Measurements from ENCODE around the gene MAP3K6.
A peak's percentile ranks its signal among the peaks of the same experiment; 100 is the strongest.

MAP3K6 gene

DNA sequence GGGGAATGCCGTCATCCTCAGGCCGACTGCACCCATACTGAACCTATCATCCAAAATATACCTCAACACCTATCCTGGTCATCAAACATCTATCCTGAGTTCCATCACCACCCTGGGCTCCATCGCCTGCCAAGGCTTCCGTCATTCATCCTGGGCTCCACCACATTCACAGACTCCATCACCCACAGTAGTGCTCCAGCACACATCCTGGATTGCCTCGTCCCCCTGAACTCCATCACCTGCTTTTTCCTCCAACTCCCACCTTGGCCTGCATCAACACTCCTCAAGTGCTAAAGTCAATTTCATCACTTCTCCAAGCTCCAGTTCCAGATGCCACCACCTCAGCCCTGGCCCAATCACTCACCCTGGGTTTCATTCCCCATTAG lies 7.8 kb downstream of the MAP3K6 start:
- no peak overlapping the region for H3K4me3 ChIP-seq (ENCODE audit: low read depth, low read length)
- DNase-seq (ENCODE audit: low read depth) = no peak
- no peak for TF ChIP-seq CTCF (IDR thresholded peaks at IDR 0.05; ENCODE audit: insufficient read depth, low read depth, low read length, missing control alignments)

GRCh38 chr1:27358038-27358927 lies 8.5 kb downstream of the MAP3K6 start:
- no peak for DNase-seq (ENCODE audit: low read depth)
- no peak for TF ChIP-seq CTCF (IDR thresholded peaks at IDR 0.05; ENCODE audit: insufficient read depth, low read depth, low read length, missing control alignments)
- no peak overlapping the region for H3K4me3 ChIP-seq (ENCODE audit: low read depth, low read length)

- DNase-seq (ENCODE audit: low read depth) = peak; percentile 77
- H3K4me3 ChIP-seq (ENCODE audit: low read depth, low read length) = no peak overlapping the region
- TF ChIP-seq CTCF (IDR thresholded peaks at IDR 0.05; ENCODE audit: insufficient read depth, low read depth, low read length, missing control alignments) = peak; percentile 94
Observed at GRCh38 chr1:27357281-27358037, 9.3 kb downstream of the MAP3K6 start.

DNA sequence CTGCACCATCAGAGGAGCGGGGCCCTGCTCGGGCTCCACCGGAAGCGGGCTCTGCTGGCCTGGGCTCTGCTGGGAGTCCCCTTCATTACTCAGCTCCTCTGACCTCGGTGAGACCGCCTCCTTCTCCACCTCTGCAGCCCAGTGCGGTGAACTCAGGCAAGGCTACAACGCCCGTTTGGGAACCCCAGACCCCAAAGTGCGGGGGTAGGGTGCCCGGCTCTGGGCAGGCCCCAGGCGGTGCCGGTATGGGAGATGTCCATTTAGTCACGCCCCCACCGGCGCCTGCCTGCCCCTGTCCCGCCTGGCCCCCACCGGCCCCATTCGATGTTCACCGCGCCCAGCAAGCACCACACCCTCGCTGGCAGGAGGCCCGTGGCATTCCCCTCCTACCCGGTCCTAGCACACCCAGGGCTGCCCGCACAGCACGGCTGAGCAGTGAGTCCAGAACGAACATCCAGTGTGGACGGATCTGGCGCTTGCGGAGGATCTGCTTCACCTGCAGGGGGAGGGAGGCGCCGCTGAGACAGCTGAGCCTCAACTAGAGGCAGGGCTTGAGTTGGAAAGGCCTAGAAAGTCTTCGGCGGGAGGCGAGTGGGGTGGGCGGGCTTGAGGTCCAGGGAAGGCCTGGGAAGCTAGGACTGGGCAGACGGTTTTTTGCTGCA lies 10.0 kb downstream of the MAP3K6 start:
- no peak overlapping the region for H3K4me3 ChIP-seq (ENCODE audit: low read depth, low read length)
- TF ChIP-seq CTCF (IDR thresholded peaks at IDR 0.05; ENCODE audit: insufficient read depth, low read depth, low read length, missing control alignments) = no peak

DNA sequence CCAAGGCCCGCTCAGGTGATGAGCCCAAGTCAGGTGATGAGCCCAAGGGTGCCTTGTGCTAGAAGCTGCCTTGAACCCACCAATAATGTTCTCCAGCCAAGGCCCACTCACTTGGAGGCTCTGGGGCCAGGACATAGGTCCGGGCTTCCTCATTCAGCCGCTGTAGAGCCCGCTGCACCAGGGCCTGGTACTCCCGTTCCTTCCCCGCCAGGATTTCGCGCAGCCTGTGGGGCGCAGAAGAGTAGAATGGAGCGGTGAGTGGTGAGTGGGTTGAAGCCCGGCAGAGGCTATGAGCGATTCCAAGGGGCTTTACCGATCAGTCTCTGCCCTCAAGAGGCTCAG lies 10.5 kb downstream of the MAP3K6 start:
- DNase-seq (ENCODE audit: low read depth) = no peak
- H3K4me3 ChIP-seq (ENCODE audit: low read depth, low read length) = no peak overlapping the region

More for the DNA sequence above, 10.0 kb downstream of the MAP3K6 start:
- no peak for DNase-seq (ENCODE audit: low read depth)

DNA sequence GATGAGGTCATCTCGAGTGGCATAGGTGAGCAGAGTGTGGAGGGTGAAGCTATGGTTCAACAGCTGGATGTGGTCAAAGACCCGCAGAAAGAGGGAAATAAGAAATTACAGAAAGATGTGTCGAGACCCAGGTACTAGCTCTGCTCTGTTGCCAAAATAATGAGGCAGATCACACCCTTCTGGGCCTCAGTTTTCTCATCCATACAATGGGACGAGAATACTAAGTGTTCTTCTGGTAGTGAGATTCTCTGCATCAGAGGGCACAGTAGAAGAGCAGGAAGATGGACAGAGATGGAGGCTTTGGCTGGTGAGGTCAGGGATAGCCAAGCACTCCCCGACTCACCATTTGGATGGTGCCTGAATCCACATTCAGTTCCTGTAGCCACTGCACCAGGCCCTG lies 11.1 kb downstream of the MAP3K6 start:
- TF ChIP-seq CTCF (IDR thresholded peaks at IDR 0.05; ENCODE audit: insufficient read depth, low read depth, low read length, missing control alignments) = no peak
- no peak for DNase-seq (ENCODE audit: low read depth)
- no peak overlapping the region for H3K4me3 ChIP-seq (ENCODE audit: low read depth, low read length)

More for the DNA sequence above, 10.5 kb downstream of the MAP3K6 start:
- no peak for TF ChIP-seq CTCF (IDR thresholded peaks at IDR 0.05; ENCODE audit: insufficient read depth, low read depth, low read length, missing control alignments)
